D721Med (cell line): Measurements from ENCODE around the gene LHX2.

Experiments used
- DNase-seq: peaks from one replicate; pipeline ENCODE4 v3.0.0; 2011; ENCODE audit warnings: low spot score; ENCODE audit not compliant: insufficient read length
- FAIRE-seq: peaks from 2 replicates; lab custom pipeline; 2011; peaks lifted over from hg19 to GRCh38; lab: Jason Lieb, UNC
- TF ChIP-seq, protein P1 (sequence below): IDR thresholded peaks from 2 replicates; pipeline ENCODE4 v1.5.1; 2012; ENCODE audit warnings: mild to moderate bottlenecking, control low read depth; ENCODE audit not compliant: insufficient read depth; ENCODE audit errors: missing control alignments

Gene LHX2

DNA sequence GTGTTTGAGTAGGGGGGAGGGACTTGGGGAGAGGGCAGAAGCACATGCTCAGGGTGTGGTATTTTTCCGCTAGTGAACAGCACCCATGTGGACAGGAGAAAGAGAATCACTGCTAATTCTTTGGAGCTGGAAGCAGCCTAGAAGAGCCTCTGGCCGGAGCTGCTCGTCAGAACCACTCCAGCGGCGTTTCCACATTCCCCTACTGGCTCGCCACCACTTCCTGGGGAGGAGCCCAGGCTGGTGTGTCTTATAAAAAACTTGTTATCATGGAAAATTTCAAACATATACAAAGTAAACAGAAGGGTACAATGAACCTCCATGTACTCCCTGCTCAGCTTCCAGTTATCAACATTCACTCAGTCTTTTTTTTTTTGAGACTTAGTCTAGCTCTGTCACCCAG, 26.7 kb downstream of the LHX2 start:
- FAIRE-seq (no peak), DNase-seq (no peak)
- TF ChIP-seq, protein P1, sequence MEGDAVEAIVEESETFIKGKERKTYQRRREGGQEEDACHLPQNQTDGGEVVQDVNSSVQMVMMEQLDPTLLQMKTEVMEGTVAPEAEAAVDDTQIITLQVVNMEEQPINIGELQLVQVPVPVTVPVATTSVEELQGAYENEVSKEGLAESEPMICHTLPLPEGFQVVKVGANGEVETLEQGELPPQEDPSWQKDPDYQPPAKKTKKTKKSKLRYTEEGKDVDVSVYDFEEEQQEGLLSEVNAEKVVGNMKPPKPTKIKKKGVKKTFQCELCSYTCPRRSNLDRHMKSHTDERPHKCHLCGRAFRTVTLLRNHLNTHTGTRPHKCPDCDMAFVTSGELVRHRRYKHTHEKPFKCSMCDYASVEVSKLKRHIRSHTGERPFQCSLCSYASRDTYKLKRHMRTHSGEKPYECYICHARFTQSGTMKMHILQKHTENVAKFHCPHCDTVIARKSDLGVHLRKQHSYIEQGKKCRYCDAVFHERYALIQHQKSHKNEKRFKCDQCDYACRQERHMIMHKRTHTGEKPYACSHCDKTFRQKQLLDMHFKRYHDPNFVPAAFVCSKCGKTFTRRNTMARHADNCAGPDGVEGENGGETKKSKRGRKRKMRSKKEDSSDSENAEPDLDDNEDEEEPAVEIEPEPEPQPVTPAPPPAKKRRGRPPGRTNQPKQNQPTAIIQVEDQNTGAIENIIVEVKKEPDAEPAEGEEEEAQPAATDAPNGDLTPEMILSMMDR, result no peak

DNA sequence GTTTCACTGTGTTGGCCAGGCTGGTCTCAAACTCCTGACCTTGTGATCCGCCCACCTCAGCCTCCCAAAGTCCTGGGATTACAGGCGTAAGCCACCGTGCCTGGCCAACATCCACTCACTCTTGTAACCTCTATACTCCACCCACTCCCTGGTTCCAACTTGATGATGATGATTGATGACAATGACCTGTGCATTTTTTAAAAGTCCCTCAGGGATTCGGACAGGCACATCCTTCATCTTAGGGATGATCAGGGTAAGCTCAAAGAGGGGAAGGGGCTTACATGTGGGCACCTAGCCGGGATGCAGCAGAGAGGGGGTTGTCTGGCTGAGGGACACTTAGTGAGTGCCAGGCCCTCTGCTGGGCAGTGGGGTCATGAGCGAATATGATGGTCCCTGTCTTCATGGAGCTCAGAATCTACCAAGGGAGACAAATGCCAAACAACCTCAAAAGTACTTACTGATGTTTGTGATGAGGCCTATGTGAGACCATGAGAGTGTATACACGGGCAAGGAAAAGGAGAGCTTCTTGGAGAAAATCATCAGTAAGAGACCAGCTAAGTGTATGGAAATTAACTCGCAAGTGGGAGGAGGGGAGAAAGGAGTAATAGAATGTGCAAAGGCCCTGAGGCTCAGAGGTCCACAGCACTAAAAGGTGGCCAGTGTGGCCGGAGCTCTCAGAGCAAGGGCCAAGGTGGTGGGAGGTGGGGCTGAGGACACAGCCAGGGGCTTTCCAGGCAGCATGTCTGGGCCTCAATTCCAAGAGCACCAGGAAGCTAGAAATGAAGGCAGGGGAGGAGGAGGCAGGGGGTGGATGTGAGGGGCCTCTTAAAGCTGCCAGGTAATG, 27.4 kb downstream of the LHX2 start:
- FAIRE-seq (no peak), DNase-seq (no peak)
- TF ChIP-seq, protein P1, result no peak

GRCh38 chr9:124040186-124040931, 28.8 kb downstream of the LHX2 start:
- DNase-seq (no peak), FAIRE-seq (no peak)
- TF ChIP-seq, protein P1, result no peak

DNA sequence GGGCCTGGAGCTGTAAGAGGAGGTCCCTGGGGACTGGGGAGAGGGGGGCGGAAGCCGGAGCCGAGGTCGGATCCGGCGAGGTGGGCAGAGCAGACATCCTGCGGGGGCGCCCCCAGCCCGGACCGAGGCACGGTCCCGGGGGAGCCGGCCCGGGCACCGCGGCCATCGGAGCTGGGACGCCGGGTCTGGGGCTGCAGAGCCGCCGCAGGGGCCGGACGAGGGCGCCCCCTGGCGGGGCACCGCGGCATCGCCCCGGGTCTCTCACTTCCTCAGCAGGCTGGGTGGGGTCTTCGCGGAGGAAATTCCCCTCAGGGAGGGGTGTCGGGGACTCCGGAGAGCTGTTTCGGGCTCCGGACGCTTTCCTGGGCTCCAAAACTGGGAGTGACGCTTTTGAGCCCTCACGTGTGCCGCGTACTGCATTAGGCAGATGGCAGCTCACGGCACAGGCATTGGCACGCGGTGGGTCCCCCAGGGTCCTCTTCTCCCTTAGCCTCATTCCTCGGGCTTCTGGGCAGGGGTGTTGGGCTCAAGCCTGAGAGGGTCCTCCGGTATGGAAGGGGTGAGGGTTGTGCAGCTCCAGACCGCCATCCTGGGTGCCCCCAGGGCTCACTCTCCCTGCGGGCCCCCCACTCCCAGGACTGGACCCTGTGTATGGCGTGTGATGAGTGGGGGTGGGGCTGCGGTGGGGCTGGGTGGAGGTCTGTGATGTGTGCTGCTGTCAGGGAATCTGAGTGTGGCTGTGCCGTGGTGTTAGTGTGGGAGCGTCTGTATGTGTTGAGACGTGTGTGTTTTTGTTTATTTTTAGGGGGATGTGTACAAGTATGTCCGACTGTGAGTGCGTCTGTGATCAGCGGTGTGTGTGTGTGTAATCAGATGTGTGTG, 29.6 kb downstream of the LHX2 start:
- TF ChIP-seq, protein P1, result peak; percentile 56
- FAIRE-seq (no peak), DNase-seq (peak; percentile 85)

DNA sequence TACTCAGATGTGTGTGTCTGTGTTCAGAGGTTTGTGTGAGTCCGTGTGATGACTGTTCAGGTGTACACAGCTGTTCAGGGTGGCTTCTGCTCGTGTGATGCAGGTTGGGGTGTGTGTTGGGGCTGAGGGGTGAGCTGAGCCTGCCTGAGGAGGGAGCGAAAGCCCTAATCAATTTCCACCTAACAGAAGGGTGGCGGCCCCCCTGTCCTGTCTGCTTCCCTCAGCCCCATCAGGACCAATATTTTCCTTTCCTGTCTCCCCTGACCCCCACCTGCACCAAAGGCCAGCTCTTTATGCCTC, 30.2 kb downstream of the LHX2 start:
- no peak for FAIRE-seq
- TF ChIP-seq, protein P1, result no peak
- DNase-seq, result no peak

DNA sequence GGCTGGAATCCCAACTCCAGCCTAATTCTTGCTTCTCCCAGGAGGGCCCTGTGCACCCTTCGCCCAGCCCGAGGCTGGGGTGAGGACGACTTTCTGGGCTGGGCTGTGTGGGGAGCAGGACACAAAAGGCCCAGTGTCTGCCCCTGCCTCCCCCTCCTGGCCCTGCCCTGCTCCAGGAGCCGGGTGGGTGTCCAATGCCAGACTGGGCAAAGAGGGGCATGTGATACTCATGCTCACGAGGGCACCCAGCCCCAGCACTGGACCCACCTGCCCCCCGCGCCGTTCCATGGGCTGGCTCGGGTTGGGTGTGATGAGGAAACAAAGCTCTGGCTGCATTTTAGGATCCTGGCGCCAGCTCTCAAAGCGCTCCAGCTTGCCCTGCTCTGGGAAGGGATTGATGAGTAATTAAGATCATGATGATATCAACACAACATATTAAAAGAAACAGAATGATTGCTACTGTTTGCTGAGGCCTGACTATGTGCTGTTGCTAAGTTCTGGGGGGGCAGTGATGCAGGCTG, 30.7 kb downstream of the LHX2 start:
- DNase-seq, result no peak
- no peak for FAIRE-seq
- TF ChIP-seq, protein P1, result no peak
